ENCODE results near the gene BAZ2A. TPM values are rescaled to one million over a fixed set of nuclear protein-coding genes. Genes with fewer than 3 reads are reported as not detected.

The BAZ2A gene
- total and polyA plus RNA-seq, 10 donors, result 8.8 to 238 (median 158) TPM

GRCh38 chr12:56634837-56635791 lies 5.0 kb upstream of the BAZ2A start:
- TF ChIP-seq CTCF (IDR thresholded peaks at IDR 0.05 in 8 of 11, conservative IDR thresholded peaks at IDR 0.05 in 3 of 11) (peak in 8 of 11 experiments; percentile 9 to 45 (median 28)), POLR2A (IDR thresholded peaks at IDR 0.05) (peak in 1 of 3 donors; percentile 77), POLR2AphosphoS5 (IDR thresholded peaks at IDR 0.05) (peak; percentile 76 to 89 (median 80))
- Histone ChIP-seq H3K4me3 (peak overlapping the region; percentile 32 to 95 (median 76)), H3K9me3 (no peaks in the 10 kb centered on the region), H3K27me3 (replicated peaks in 1 of 7) (no peaks in the 10 kb centered on the region), H3K36me3 (peaks cover 0 to 31% (median 29%) of the 10 kb centered on the region in 6 donors), H3K4me1 (peaks cover 50 to 98% (median 72%) of the 10 kb centered on the region in 6 donors), H3K27ac (peak overlapping the region; percentile 81 to 98 (median 94))
- WGBS, 5 donors, result 1% methylated on average over 28 to 47 of the region's 47 CpGs
- DNase-seq, result peak; percentile 95
- intact Hi-C loops (cut with DNase I; ENCODE audit: low total_unique reads), result no loop called here

GRCh38 chr12:56634242-56634836 lies 4.2 kb upstream of the BAZ2A start:
- no peaks in the 10 kb centered on the region for H3K27me3 ChIP-seq (replicated peaks in 1 of 7)
- H3K4me1 ChIP-seq, result peaks cover 50 to 90% (median 72%) of the 10 kb centered on the region in 6 donors
- peak; percentile 87 for DNase-seq
- H3K9me3 ChIP-seq, result no peaks in the 10 kb centered on the region
- WGBS, 5 donors, result 2 to 5% (median 3%) methylated on average over 24 to 27 of the region's 27 CpGs
- H3K27ac ChIP-seq, result peak overlapping the region; percentile 81 to 98 (median 94)
- peaks cover 0 to 23% (median 21%) of the 10 kb centered on the region in 6 donors for H3K36me3 ChIP-seq
- no peak for TF ChIP-seq POLR2A (IDR thresholded peaks at IDR 0.05)
- TF ChIP-seq CTCF (IDR thresholded peaks at IDR 0.05 in 8 of 11, conservative IDR thresholded peaks at IDR 0.05 in 3 of 11), result no peak
- TF ChIP-seq POLR2AphosphoS5 (IDR thresholded peaks at IDR 0.05), result no peak
- H3K4me3 ChIP-seq, result peak overlapping the region; percentile 32 to 95 (median 76)
- intact Hi-C loops (cut with DNase I; ENCODE audit: low total_unique reads), result no loop called here

GRCh38 chr12:56633468-56634241 lies 3.5 kb upstream of the BAZ2A start:
- TF ChIP-seq CTCF (IDR thresholded peaks at IDR 0.05 in 8 of 11, conservative IDR thresholded peaks at IDR 0.05 in 3 of 11), result no peak
- peaks cover 50 to 86% (median 73%) of the 10 kb centered on the region in 6 donors for H3K4me1 ChIP-seq
- peaks cover 0 to 16% (median 14%) of the 10 kb centered on the region in 6 donors for H3K36me3 ChIP-seq
- H3K9me3 ChIP-seq, result no peaks in the 10 kb centered on the region
- H3K27ac ChIP-seq, result peak overlapping the region; percentile 81 to 98 (median 94)
- H3K27me3 ChIP-seq (replicated peaks in 1 of 7), result no peaks in the 10 kb centered on the region
- 61 to 72% (median 66%) methylated on average over 12 of the region's 12 CpGs for WGBS, 5 donors
- no peak for DNase-seq
- H3K4me3 ChIP-seq, result peak overlapping the region; percentile 32 to 95 (median 76)
- intact Hi-C loops (cut with DNase I; ENCODE audit: low total_unique reads), result no loop called here

Measured in spleen (tissue), 11 donors.